ENCODE results near the gene IFTAP. TPM values are rescaled to one million over a fixed set of nuclear protein-coding genes. Genes with fewer than 3 reads are reported as not detected.

IFTAP gene
- total and polyA plus RNA-seq, 2 of the 13 experiments (the other 11 are each of a cell fraction or from before 2014, with no cell fraction given): 11.3 to 29.4 TPM

DNA sequence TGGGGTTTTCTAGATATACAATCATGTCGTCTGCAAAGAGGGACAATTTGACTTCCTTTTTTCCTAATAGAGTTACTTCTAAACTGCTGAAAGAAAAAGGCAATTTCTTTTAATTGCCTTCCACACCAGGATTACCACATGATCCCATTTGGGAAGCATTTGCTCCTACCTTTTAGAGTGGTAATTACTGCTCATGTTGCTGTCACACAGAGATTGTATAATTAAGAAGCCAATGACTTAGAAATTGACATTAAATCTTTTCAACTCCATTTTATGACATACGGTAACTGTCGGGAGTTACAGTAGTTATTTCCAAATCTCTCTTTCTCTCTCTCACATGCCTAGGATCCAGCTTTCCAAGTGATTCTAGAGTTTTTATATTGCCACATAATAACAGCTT is 21.5 kb downstream of the IFTAP start:
- 91% methylated on average over 3 of the region's 3 CpGs for WGBS (ENCODE audit: low lambda C conversion rate)
- DNase-seq (ENCODE audit: low spot score): no peak
- TF ChIP-seq, protein P1, sequence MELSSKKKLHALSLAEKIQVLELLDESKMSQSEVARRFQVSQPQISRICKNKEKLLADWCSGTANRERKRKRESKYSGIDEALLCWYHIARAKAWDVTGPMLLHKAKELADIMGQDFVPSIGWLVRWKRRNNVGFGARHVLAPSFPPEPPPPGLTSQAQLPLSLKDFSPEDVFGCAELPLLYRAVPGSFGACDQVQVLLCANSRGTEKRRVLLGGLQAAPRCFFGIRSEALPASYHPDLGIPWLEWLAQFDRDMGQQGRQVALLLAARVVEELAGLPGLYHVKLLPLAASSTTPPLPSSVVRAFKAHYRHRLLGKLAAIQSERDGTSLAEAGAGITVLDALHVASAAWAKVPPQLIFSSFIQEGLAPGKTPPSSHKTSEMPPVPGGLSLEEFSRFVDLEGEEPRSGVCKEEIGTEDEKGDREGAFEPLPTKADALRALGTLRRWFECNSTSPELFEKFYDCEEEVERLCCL (CRISPR knock-in tag; IDR thresholded peaks at IDR 0.05; ENCODE audit: borderline replicate concordance): no peak
- no peak for TF ChIP-seq ZNF720 (CRISPR knock-in tag; IDR thresholded peaks at IDR 0.05)
- no peak for TF ChIP-seq ZBTB38 (CRISPR knock-in tag; IDR thresholded peaks at IDR 0.05)
- no peak for TF ChIP-seq GATAD2A (CRISPR knock-in tag; IDR thresholded peaks at IDR 0.05)
- TF ChIP-seq, protein P2, sequence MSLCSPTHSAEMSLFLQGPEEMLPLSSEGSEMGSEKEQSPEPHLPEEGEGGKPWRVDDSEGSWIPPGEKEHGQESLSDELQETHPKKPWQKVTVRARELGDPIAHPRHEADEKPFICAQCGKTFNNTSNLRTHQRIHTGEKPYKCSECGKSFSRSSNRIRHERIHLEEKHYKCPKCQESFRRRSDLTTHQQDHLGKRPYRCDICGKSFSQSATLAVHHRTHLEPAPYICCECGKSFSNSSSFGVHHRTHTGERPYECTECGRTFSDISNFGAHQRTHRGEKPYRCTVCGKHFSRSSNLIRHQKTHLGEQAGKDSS (CRISPR knock-in tag; IDR thresholded peaks at IDR 0.05; ENCODE audit: borderline replicate concordance, low read depth): no peak
- Histone ChIP-seq H3K9ac (ENCODE audit: insufficient read depth, low read depth, low read length) (no peak overlapping the region), H3K27ac (ENCODE audit: extremely low read length, insufficient read depth, low read length) (no peak overlapping the region), H3K4me3 (replicated peaks in 1 of 3; ENCODE audit: insufficient read depth in 1 of 3, low read depth in 2 of 3, low read length in 3 of 3) (no peak overlapping the region), H3K4me2 (ENCODE audit: low read depth, low read length) (no peak overlapping the region), H3K9me3 (ENCODE audit: low read length) (no peaks in the 10 kb centered on the region), H3K27me3 (ENCODE audit: control insufficient read depth in 1 of 2, insufficient read depth in 2 of 2, low read length in 2 of 2) (no peaks in the 10 kb centered on the region; a peak in 1 of 5 replicates), H2AFZ (ENCODE audit: low read length) (no peak overlapping the region), H3K79me2 (ENCODE audit: insufficient read depth, low read length) (no peaks in the 10 kb centered on the region), H3K36me3 (replicated peaks in 1 of 2; ENCODE audit: control insufficient read depth in 1 of 2, insufficient read depth in 2 of 2, low read length in 2 of 2) (no peaks in the 10 kb centered on the region), H3K4me1 (ENCODE audit: insufficient read depth, low read length) (no peaks in the 10 kb centered on the region), H4K20me1 (ENCODE audit: insufficient read depth, low read length) (no peaks in the 10 kb centered on the region)
- FAIRE-seq: no peak
- CTCF ChIA-PET (ENCODE audit: low intra/inter-chr PET ratio, low total read pairs): no interaction called here
- POLR2A ChIA-PET: no interaction called here
- in situ Hi-C loops (cut with HindIII; ENCODE audit: extremely low pct_ligation_motif_present, low pct_unique_long_range_greater_than_20kb): no loop called here
- no peak for ATAC-seq
- BruUV-seq (replicated peaks): no TSS peak
- intact Hi-C loops (cut with micrococcal nuclease; ENCODE audit: unreplicated experiment): no loop called here

GRCh38 chr11:36617543-36618362 is 23.5 kb downstream of the IFTAP start:
- in situ Hi-C loops (cut with HindIII; ENCODE audit: extremely low pct_ligation_motif_present, low pct_unique_long_range_greater_than_20kb): no loop called here
- ATAC-seq (no peak), DNase-seq (ENCODE audit: low spot score) (no peak), FAIRE-seq (no peak)
- no peak overlapping the region for H3K4me3 ChIP-seq (replicated peaks in 1 of 3; ENCODE audit: insufficient read depth in 1 of 3, low read depth in 2 of 3, low read length in 3 of 3)
- ChIA-PET CTCF (ENCODE audit: low intra/inter-chr PET ratio, low total read pairs) (no interaction called here), POLR2A (no interaction called here)
- no peaks in the 10 kb centered on the region; a peak in 1 of 5 replicates for H3K27me3 ChIP-seq (ENCODE audit: control insufficient read depth in 1 of 2, insufficient read depth in 2 of 2, low read length in 2 of 2)
- H2AFZ ChIP-seq (ENCODE audit: low read length): no peak overlapping the region
- H3K4me2 ChIP-seq (ENCODE audit: low read depth, low read length): no peak overlapping the region
- no peaks in the 10 kb centered on the region for H3K36me3 ChIP-seq (replicated peaks in 1 of 2; ENCODE audit: control insufficient read depth in 1 of 2, insufficient read depth in 2 of 2, low read length in 2 of 2)
- H3K9ac ChIP-seq (ENCODE audit: insufficient read depth, low read depth, low read length): no peak overlapping the region
- no peaks in the 10 kb centered on the region for H3K4me1 ChIP-seq (ENCODE audit: insufficient read depth, low read length)
- BruUV-seq (replicated peaks): no TSS peak
- H3K79me2 ChIP-seq (ENCODE audit: insufficient read depth, low read length): no peaks in the 10 kb centered on the region
- H4K20me1 ChIP-seq (ENCODE audit: insufficient read depth, low read length): no peaks in the 10 kb centered on the region
- intact Hi-C loops (cut with micrococcal nuclease; ENCODE audit: unreplicated experiment): no loop called here
- H3K9me3 ChIP-seq (ENCODE audit: low read length): no peaks in the 10 kb centered on the region
- H3K27ac ChIP-seq (ENCODE audit: extremely low read length, insufficient read depth, low read length): no peak overlapping the region
- 71% methylated on average over 6 of the region's 6 CpGs for WGBS (ENCODE audit: low lambda C conversion rate)
- TF ChIP-seq CBX1 (IDR thresholded peaks at IDR 0.05; ENCODE audit: low read depth) (no peak), GRHL1 (CRISPR knock-in tag; conservative IDR thresholded peaks at IDR 0.05) (no peak), DR1 (CRISPR knock-in tag; IDR thresholded peaks at IDR 0.05) (no peak), ZNF121 (CRISPR knock-in tag; IDR thresholded peaks at IDR 0.05) (no peak), SMAD1 (CRISPR knock-in tag; IDR thresholded peaks at IDR 0.05; ENCODE audit: borderline replicate concordance, low read depth) (no peak), TCF7 (IDR thresholded peaks at IDR 0.05; ENCODE audit: low read depth) (no peak), ZKSCAN5 (CRISPR knock-in tag; IDR thresholded peaks at IDR 0.05) (no peak)

Measured in HepG2 (cell line).